ENCODE data around the gene PPARGC1A.

Gene PPARGC1A

DNA sequence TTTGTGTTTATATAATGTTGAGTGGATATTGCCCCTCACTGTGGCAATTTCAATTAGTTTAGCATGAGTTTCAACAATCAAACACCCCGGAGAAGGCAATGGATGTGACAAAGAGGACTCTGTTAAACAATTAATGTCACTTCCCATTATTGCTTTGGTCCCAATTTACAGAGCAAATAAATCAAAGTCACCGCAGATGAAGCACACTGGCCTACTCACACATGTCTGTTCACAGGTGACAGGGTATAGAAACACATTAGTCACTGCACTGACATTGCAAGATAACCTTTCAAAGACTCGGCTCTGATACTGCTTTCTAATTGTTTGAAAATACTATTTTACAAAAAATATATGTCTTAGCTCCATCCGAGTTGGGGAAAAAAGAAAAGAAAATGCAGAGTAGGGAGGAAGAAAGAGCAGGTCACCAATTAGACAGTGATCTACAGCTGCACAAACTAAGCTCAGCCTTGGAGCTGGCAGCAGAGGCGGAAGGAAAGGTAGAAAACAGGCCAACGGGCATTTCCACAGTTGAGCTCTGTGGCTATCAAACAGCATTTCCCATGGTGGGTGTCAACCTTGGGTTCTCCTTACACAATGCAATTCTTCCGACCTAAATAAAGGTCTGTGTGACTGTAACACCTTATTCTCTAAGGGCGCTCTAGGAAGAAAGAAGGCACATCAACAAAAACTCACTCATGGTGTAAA is 53.9 kb downstream of the PPARGC1A start:
- no peak for DNase-seq

DNA sequence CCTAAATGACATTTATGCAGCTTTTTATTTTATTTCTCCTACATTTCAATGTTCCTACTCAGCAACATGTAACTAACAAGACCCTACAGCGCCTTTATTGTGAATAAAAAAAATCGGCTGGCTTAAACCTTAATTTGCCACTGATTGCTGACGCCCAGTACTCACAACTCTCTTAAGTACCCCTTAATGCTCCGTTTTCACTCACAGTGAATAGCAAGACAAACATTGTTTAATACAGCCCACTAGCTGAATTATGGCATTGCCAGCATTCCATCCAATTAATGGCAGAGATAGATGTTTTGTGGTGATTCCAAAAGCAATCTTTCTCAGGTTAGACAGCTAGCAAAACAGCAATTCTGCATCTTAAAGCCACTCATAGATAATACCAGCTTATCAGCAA is 61.1 kb downstream of the PPARGC1A start:
- no peak for DNase-seq

DNA sequence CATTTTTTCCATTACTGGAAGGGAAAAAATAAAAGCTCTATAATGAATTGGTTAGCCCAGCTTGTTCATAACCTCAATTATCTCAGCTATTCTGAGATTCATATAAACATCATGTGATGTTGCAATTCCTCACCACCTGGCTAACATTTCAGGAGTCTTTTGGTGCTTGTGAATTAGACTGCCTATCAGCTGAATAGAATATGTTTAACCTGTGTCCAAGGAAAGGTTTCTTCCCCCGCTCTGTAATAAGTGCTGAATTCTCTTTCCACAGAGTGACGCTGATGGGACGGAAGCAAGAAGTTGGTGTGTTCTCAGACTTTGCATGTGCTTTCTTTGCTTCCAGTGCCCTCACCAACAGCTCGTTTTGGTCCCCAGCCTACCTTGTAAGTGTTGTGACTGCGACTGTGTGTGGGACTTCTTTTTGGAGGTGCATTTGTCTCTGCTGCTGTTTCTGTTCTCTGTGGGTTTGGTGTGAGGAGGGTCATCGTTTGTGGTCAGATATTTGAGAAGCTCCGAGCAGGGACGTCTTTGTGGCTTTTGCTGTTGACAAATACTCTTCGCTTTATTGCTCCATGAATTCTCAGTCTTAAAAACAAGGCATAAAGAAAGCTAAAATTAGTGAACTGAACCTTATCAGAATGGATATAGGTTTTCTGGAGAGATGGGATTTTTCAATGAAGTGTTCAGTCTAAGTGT is 61.7 kb downstream of the PPARGC1A start:
- DNase-seq: no peak

DNA sequence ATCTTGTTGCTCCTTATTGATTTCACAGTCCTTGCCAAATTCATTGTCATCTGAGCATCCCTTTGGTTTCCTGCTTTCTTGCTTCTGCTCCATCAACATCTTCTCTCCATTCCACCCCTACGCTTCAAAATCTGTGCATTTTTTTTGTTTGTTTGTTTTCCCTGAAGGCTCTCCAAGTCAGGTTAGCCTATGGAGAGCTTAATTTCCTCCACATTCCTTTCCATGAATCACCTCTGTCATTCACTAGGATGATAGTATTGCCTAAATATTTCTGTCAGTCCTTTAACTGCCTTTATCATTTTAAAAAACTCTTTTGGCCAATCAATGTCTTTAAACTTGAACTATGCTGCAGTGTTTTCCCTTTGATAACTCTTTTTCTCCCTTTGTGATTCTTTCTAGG is 67.7 kb downstream of the PPARGC1A start:
- no peak for DNase-seq

DNA sequence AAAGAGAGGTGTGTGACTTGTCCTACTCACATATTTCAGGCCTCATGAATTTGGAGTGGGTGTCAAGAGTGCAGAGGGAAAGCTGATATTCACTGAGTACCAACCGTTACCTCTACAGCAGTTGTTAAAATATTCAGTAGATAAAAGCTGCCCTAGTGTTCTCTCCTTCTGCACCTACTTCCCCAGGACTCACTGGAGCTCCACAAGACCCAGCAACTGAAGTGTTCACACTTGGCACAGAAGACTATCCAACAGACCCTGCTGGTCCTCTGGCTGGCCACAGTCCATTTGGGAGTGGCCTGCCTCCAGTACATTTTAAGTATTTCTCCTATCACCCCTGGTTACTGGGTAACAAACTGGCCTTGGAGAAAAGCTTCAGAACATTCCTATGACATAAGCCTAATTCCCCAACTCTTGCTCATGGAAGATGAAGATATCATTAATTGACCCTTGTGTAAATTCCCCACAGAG is 70.8 kb downstream of the PPARGC1A start:
- DNase-seq: no peak

DNA sequence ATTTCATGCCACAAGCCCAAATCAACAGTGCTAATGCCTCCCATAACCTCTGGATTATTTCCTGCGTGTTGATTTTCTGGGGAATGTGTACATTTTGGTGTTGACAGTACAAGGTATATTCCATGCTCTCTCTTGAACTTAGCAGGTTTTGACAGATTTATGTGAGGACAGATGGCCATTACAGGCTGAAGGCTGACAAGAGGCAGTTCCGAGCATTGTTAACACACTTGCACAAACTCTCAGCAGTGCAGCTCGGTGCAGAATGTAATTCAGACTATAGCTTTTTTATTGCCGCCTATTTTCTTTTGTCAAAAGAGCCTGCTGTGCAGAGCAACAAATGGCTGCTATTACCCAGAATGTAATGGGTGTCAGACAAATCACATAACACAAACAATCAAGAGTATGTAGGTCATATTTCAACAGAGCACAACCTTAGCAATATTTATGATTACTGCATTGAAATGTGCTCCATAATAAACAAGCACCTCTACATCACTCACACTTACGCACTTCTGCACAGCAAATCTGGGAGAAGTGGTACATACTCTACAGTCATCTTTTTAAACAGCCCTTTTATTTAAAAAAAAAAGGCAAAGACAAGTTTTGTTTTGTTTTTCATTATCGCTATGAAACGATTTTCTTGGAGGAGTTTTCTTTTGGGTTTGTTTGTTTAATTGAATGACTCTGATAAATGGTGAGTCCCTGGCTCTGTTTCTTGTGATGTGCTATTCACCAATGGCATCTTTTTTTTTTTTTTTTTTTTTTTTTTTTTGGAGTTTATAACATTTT is 71.6 kb downstream of the PPARGC1A start:
- DNase-seq: no peak

DNA sequence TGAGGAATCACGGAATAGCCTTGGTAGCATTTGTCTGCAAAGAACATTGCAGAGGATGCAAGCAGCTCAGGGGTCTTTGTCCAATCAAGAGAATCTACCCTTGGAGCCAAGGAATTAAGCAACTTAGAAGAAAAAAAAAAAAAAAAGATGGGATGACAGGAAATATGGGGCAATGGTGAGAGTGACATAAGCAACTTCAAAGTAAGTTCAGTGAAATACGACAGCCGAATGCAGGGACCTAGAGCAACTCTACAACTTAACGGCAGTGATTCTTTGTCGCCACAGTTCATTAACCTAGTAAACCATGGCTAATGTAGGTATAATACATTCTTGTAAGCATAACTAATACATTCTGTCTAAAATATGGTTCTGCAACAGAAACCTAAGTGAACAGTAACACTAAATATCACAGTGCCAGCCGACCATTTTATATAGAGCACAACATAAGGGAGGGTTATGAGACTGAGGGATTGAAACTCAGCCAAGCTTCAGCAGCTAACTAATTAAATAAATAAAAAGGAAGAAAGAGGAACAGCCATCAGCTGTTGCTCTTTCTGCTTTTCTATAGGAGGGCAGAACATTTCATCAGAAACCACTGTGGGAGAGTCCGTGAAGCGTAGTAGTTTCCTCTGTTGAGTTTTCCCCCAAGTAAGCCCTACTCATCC is 74.7 kb downstream of the PPARGC1A start:
- DNase-seq: no peak

DNA sequence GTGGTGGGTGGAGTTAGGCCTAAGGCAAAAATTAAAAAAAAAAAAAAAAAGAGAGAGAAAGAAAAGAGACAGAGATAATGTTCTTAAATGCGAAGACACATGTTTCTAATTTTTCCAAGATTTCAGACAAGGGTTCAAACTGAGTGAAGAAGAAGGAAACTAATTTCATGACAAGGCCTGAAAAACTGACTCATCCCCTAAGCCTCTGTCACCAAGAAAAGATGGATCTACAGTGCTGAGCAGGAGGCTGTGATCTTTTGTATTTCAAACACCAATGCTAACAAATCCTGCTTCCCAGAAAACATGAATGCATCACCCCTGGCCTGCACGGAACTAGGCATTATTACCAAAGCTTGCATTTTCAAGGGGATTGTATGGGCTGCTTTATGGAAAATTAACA is 75.3 kb downstream of the PPARGC1A start:
- no peak for DNase-seq

DNA sequence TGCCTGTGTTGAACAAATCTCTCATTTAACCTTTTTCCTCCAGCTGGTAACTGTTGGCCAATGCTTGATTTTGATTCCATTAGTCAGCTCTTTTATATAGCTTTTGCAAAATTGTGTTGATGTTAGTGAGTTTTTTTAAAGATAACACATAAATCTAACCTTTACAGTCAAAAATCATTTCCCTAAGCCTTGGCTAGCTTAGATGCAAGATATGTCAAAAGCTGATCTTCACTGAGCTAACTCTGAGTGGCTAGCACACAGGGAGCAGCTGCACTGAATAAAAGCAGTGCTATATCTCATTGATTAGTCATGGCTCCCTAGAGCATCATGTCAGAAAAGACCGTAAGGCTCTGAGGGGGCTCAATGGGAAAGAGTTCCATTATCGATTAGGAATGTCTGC is 78.7 kb downstream of the PPARGC1A start:
- DNase-seq: no peak

DNA sequence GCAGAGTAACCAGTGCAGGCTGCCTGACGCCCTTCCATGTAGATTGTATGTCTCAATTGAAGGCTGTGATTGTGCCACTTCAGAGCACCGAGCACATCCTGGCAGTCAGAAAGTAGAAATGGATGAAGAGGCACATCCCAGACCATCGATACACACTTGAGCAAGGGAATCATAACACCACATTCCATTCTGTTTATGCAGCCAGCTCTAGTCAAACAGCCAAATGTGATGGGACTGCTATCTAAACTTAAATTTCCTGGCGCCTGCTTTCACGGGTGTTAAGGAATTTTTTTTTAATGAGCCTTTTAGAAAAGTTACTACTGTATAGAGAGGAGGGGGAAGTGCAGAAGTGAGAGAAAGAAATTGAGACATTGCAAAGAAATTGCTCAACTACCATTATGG is 84.4 kb downstream of the PPARGC1A start:
- no peak for DNase-seq

DNA sequence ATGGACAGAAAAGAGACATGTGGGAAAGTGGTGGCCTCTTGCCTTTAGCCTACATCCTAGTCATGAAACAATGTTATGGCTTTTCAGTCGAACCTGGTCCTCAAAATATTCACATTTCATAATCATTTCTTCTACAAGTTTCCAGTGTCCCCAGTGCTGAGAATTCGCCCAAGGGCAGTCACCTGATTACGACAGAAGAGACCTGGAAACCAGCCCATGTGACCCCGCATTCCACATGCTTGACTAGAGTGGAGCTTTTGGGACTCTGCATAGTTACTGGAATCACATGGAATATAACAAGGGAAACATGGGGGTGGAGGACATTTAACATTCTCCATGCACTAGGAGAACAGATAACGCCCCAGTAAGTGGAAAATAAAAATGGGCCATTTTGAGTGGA is 100.1 kb downstream of the PPARGC1A start:
- DNase-seq: no peak

DNA sequence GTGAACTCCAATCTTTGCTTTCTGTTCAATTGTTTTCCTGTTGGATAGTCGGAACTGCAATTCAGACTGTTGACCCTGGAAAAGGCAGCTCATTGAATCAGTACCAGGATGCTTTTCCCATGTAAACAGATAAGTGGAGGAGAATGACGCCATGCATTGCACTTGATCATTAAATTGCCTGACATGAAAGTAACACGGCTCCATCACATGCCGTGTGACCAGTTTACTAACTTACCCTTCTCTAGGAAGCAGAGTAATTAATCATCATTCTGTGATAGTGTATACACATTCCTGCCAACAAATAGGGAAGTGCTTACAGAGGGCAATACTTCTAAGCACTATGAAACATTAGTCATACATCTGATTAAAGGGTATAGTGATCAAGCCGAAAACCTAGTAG is 101.4 kb downstream of the PPARGC1A start:
- DNase-seq: no peak

DNA sequence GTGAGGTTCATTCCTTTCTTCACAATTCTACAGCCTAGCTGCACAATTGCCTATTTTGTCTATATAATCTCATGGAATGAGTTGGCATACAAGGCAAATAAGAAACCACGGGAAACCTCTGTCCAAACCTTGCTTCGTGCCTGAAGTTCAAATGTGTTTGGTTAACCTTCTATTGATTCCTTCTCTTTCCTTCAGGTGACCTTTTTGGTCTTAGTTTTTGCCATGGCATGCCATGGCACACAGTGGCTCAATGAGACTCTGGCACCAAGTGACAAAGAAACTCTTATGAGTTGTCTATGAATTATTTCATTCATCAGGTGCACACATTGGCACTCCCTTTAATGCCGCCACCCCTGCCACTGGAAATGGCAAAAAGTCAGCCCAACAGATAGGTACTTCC is 101.8 kb downstream of the PPARGC1A start:
- DNase-seq: no peak

DNA sequence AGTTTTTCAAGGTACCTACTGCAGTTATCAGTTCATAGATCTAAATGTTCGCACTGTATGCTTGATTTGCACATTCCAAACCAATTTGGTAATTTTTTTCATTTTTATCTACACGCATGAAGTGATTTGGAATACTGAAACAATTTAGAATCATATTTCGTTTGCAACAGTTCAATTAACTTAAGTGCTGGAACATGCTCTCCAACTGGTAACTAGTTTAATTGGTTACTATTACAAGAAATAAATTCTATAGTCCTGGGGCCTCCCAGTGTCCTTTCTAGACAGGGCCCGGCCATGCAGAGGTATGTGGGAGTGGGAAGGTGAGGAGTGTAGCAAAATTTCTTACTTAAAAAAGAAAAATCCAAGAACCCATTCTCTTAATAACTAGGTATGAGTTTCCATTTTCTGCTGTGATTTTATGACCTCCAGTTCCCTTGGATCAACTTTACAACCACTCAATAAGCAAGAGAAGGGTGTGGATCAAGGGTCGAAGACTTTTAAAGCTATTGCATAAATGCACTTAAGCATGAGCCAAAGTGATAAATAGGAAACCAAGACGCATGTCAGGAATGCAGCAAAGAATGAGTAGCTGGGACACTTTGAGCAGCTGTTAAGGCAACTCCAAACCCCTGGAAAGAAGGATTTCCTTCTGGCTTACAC is 106.9 kb downstream of the PPARGC1A start:
- no peak for DNase-seq

DNA sequence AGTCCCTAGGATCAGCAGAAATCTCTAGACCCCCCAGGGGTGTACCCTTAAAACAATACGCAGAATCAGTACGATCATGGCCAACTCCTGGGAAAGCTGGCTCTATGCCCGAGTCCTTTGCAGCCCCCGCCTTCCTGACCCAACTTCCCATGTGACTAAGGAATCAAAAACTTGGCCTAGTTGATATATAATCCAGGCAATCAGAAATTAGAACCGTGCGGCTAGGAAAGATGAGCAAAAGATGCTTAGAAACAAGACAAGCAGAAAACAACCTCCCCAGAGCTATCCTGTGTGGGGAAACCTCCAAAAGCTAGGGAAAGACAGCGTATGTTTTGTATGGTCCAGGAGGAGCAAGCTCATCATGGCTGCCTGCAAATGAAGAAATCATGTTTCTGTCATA is 110.0 kb downstream of the PPARGC1A start:
- DNase-seq: no peak

DNA sequence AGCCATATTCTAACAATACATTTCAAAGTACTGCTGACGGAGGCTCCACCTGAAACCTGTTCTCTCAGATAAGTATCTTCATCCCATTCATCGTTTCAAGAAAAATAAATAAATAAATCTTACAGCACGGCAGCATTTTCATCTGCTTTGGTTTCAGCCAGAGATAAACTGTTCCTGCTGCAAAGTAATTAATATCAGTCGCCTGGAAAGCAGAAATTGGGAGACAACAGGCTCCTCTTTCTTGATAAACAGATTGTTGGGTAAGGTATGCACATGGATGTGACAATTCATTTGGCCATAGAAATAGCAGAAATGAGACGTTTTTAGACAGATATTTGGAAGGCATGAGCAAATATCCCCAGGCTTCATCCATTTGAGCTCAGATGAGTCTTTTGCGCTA is 110.4 kb downstream of the PPARGC1A start:
- DNase-seq: no peak

DNA sequence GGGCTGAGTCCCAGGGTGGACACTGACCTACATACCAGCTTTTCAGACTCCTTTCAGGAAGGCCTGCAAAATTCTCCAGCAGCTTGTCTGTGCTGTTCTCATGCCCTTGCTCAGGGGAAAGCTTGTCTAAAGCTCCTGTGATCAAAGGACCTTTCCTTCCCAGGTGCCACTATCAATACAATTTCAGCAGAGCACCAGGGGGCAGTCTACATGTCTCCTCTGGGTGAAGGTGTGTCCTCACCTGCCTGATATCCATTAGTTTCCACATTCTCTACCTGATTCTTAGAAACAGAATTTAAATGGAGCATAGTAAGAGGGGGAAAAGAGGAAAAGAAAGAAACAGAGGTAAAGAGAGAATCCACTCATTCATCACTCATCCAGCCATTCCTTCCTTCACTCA is 114.2 kb downstream of the PPARGC1A start:
- no peak for DNase-seq

DNA sequence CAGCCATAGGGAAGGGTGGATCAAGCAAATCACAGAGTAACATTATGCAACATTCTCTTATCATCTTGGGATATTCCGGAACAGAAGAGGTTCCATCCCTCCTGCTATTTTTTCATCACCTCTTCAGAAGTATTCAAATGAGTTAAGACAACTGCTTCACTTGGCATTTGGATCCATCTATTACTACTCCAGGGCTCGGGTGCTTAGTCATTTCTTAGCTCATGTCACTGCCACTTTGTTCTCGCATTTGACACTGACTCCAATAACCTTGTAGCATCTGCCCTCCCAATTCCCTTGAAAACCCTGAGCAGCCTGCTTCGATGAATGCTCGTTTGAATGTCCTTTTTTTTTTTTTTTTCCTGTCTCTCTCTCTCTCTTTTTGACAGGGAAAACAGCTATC is 114.9 kb downstream of the PPARGC1A start:
- DNase-seq: no peak

DNA sequence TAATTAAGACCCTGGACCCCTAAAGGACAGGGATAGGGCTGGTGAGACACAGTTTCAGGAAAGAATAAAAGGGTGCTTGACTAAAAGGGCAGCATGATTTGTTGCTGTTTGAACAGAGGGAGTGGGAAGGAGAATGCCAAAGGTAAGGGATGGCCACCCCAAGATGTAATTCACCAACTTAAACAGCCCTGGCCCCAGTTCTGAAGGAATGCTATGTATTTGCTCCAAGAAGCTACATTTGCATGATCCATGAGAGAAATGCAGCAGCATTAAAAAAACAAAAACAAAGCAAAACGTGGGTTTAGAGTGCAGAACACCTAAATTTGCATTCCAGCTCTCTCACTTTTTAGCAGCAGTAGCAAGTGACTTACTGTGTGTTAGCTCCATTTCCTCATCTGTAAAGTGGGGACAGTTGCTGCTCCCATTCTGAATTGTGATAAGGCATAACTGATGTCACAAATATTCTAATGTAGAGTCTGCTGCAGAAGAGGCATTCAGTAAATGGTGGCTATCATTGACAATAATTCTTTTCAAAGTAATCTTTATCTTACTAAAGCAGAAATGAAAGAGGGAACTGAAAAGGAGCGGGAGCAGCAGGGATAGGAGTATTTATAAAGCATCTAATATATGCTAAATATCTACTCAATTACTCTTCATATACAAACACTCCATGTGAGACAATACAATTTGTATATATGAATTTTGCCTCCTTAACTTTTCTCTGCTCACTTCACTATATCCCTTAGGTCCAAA is 115.8 kb downstream of the PPARGC1A start:
- DNase-seq: no peak

DNA sequence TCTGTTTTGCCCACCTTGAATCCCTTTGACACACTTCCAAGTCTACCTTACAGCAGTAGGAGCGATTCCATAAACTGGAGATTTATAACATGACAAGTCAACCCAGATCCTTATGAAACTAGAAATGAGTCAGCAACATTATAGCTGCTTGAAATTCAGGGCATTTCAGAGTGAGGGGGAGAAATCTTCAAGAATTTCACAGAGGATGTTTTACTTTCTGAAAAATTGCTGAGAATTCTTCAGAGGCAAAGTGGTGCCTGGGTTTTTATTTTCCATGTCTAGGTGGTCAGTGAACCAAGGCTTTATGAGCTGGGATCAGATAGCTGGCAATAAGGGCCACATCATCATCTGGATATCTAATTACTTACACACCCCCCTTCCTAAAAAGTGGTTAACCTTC is 119.8 kb downstream of the PPARGC1A start:
- no peak for DNase-seq

DNA sequence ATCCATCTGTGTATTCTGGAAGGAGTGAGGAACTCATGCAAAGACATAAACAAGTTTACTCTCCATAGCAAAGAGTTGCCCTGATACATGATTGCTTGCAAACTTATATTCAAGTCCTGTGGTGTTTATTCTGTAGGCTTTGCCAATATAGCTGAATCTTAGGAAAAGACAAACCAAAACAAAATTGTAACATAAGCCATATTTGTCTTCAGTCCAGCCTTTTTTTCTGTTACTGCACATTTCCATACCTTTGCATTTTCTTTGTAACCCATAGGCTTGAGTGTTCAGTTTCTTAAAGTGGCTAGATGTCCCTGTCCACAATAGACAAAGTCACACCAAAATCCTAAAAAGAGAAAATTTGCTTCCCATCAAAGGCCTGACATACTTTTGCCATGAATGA is 120.4 kb downstream of the PPARGC1A start:
- DNase-seq: no peak

DNA sequence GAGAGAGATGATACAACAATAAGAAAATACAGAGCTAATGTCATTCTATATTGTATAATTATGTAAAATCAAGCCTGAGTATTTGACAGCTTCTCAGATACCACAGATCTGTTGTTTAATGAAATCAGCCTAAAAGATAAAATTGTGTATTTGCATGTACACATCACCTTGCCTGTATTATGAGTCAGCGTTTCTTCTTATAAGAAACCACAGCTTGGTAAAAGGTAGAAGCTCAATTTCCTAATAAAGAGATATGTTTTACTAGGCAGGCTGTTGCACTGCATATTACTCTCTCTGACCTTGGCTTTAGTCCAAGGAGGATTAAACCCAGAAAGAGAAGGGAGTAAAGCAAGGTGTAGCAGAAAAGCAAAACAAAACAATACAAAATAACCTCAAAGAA is 121.3 kb downstream of the PPARGC1A start:
- DNase-seq: no peak
